ENCODE data around the gene CYP11A1.
A peak's percentile ranks its signal among the peaks of the same experiment; 100 is the strongest.

Gene CYP11A1

DNA sequence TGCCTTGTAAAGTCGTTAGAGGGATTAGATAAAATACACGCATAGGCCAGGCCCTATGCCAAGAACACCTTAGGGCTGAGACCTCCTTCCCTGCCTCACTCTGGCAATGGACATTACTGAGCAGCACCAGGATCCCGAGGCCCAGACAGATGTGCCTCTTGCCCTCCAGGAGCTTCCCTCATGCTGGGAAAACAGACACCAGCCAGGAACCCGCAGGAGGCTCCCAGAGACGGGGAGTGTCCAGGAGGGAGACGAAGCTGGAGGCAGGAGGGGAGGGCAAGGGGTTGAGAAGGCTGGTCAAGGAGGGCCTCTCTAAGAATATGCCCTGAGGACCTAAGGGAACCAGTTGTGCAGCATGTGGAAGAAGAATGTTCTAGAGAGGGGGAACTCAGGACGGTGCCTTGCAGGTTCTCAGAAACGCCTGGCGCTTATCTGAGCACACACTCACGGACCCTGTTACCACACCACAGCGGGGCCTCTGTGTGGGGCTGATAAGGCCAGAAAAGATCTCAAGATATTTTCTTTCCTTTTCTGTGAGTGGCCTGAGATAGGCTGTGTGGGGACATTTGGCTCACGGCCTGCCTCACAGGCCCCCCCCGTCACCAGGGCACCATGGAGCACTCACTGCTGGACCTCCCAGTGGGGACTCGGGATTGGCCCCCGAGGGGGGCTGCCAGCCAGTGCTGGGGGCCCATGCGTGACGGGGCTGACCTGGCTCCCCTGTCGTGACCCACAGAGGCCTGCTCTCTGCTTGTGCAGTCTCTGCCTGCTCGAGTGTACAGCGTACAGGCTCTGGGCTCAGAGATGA is 22.0 kb upstream of the CYP11A1 start:
- Histone ChIP-seq H3K4me2 (peak overlapping the region; percentile 32), H3K27ac (no peak overlapping the region), H3K27me3 (no peaks in the 10 kb centered on the region), H3K9me3 (no peaks in the 10 kb centered on the region), H4K20me1 (no peaks in the 10 kb centered on the region), H3K4me3 (no peak overlapping the region), H3K36me3 (no peaks in the 10 kb centered on the region), H3K9ac (no peak overlapping the region), H3K4me1 (peaks cover 82% of the 10 kb centered on the region)
- TF ChIP-seq Cebpa-rat (IDR thresholded peaks at IDR 0.05) = no peak

DNA sequence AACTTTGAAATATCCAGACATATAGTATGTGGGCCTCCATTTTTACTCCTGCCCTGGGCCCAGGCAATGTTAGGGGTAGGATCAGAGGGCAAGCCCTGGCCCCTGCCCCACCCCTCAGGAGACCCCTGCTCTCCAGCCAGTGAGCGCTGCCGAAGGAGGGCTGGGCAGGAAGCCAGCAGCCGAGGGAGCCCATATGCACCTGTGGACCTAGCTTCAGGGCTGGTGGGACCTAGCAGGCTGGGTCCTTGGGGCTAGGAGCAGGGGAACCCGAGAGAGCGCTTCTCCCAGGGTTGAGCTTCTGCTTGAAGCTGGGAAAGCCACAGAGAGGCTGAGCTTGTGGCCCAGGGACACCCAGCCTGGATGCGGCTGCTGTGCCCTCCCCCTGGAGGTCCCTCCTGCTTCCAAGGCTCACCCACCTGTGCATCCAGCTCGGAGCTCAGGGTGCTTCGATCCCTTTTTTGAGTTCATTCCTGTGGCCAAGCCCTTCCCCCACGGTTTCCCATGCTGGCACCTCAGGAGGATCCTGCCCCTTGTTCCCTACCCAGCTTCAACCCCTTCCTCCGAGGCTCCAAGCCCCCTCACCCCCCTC is 21.0 kb upstream of the CYP11A1 start:
- H3K4me2 ChIP-seq = no peak overlapping the region
- H3K4me1 ChIP-seq = peaks cover 86% of the 10 kb centered on the region
- no peak overlapping the region for H3K9ac ChIP-seq
- no peaks in the 10 kb centered on the region for H3K9me3 ChIP-seq
- no peak overlapping the region for H3K27ac ChIP-seq
- H3K36me3 ChIP-seq = no peaks in the 10 kb centered on the region
- no peak overlapping the region for H3K4me3 ChIP-seq
- H4K20me1 ChIP-seq = no peaks in the 10 kb centered on the region
- H3K27me3 ChIP-seq = no peaks in the 10 kb centered on the region
- no peak for TF ChIP-seq Cebpa-rat (IDR thresholded peaks at IDR 0.05)

DNA sequence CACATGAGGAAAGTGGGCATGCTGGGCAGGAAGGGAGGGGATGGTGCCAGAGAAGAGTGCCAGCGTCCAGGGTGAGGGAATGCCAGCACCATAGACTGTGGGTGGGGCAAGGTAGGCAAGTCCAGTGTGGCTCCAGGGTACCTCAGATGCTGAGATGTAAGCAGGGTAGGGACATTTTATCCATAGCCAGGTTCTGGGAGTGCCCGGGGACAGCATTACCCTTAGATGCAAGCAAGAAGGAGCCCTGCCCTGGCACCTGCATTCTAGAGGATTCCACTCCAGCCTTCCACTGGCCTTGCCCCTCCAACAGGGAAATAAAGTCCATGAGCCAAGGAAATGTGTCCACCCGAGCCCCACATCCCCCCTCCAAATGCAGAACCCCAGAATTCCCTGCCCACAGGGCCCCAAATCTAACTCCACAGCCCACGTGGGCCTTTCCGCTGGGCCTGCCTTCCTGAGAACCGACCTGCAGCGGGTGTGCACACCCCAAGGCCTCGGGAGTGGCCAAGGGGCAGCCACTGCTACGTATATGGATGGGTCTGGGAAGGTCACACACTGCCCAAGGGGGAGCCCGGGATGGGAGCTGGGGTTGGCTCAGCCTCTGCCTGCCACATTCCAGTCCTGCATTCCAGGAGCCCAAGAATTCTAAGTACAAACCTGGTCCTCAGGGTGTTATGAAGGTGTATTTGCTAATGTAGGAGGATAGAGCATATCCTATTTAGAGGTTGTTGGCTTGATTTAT is 20.3 kb upstream of the CYP11A1 start:
- H3K9ac ChIP-seq = no peak overlapping the region
- peaks cover 92% of the 10 kb centered on the region for H3K4me1 ChIP-seq
- H3K4me3 ChIP-seq = no peak overlapping the region
- no peaks in the 10 kb centered on the region for H3K27me3 ChIP-seq
- H3K4me2 ChIP-seq = peak overlapping the region; percentile 79
- H3K27ac ChIP-seq = 0 out of 2 replicates have a peak overlapping the region, but pooled peaks have one; percentile 49
- TF ChIP-seq Cebpa-rat (IDR thresholded peaks at IDR 0.05) = no peak
- no peaks in the 10 kb centered on the region for H3K36me3 ChIP-seq
- no peaks in the 10 kb centered on the region for H4K20me1 ChIP-seq
- H3K9me3 ChIP-seq = no peaks in the 10 kb centered on the region

DNA sequence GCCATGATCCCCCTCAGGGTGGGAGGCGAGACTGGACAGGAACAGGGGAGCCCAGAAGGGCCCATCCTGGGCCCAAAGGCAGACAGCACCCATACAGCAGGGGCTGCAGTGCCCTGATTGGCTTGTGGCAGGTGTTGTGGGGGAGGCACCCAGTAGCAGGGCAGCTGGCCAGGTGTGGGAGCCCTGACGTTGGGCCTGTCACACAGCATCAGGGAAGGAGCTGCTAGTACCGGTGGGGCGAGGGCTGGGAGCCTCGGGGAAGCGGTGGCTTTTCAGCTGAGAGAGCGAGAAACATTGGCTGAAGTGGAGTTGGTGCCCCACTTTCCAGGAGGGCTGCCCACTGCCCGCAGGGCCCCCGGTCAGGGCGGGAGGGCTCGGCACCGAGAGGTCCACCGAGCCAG is 19.7 kb upstream of the CYP11A1 start:
- peaks cover 95% of the 10 kb centered on the region for H3K4me1 ChIP-seq
- no peak for TF ChIP-seq Cebpa-rat (IDR thresholded peaks at IDR 0.05)

DNA sequence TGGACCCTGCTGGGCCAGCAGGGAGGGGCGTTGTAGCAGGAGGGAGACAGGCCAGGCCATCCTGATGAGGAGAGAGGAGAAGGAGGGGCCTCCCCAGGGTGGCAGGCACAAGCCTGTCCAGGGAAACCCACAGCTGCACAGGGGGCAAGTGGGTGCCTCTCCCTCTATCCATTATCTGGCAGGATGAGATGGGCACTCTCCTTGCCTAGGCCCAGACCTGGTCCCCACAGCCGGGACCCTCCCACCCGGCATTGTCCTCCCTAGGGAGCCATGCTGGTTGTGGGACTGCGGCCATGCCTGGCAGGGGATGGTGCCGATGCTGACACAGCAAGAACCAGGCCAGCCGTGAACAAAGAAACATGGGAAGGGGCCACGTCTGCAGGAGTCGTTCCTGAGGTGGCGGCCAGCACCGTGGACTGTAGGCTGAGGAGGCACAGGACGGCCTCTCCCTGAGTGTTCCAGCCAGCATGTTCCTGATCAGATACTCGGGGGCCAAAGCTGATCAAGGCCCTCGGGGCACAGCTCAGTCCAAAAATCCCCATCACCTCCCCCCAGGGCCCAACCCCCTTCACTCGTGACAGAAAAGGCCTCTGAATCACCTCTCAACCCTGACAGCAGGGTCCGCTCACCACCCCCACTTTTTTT is 19.2 kb upstream of the CYP11A1 start:
- H3K9me3 ChIP-seq = no peaks in the 10 kb centered on the region
- no peak overlapping the region for H3K4me3 ChIP-seq

More for the DNA sequence above, 19.7 kb upstream of the CYP11A1 start:
- H3K4me3 ChIP-seq = no peak overlapping the region
- H3K9ac ChIP-seq = no peak overlapping the region
- H3K36me3 ChIP-seq = no peaks in the 10 kb centered on the region
- no peaks in the 10 kb centered on the region for H3K27me3 ChIP-seq
- H3K27ac ChIP-seq = peak overlapping the region; percentile 49; the same call in 1 of the 2 replicates
- H4K20me1 ChIP-seq = no peaks in the 10 kb centered on the region
- no peaks in the 10 kb centered on the region for H3K9me3 ChIP-seq
- H3K4me2 ChIP-seq = peak overlapping the region; percentile 79

DNA sequence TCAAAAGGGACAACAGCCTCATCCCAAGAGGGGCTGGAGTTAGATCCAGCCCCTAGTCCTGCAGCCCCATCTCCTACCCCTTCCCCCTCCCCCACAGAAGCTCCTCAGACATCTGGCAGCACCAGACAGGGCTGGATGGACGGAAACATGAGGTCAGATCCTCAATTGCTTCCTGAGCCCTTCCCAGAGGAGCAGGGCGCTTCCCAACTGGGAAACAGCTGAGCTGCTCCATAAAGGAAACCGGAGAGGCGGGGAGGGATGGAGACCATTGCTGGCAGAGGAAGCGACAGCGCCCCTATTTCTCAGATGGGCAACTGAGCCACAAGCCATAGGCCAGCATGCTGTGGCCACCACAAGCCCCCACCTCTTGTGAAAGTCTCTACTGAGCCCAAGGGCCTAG is 18.3 kb upstream of the CYP11A1 start:
- H3K4me2 ChIP-seq = peak overlapping the region; percentile 79
- H3K36me3 ChIP-seq = no peaks in the 10 kb centered on the region
- H3K27ac ChIP-seq = no peak overlapping the region
- no peak overlapping the region for H3K4me3 ChIP-seq
- no peaks in the 10 kb centered on the region for H3K9me3 ChIP-seq
- H3K4me1 ChIP-seq = peaks cover 82% of the 10 kb centered on the region
- no peaks in the 10 kb centered on the region for H4K20me1 ChIP-seq
- no peak overlapping the region for H3K9ac ChIP-seq
- TF ChIP-seq Cebpa-rat (IDR thresholded peaks at IDR 0.05) = no peak
- no peaks in the 10 kb centered on the region for H3K27me3 ChIP-seq

More for the DNA sequence above, 19.2 kb upstream of the CYP11A1 start:
- peaks cover 91% of the 10 kb centered on the region for H3K4me1 ChIP-seq
- no peaks in the 10 kb centered on the region for H4K20me1 ChIP-seq
- H3K4me2 ChIP-seq = peak overlapping the region; percentile 79
- TF ChIP-seq Cebpa-rat (IDR thresholded peaks at IDR 0.05) = no peak
- H3K27ac ChIP-seq = peak overlapping the region; percentile 49; the same call in 1 of the 2 replicates
- H3K27me3 ChIP-seq = no peaks in the 10 kb centered on the region
- no peaks in the 10 kb centered on the region for H3K36me3 ChIP-seq
- 0 out of 2 replicates have a peak overlapping the region, but pooled peaks have one; percentile 19 for H3K9ac ChIP-seq

DNA sequence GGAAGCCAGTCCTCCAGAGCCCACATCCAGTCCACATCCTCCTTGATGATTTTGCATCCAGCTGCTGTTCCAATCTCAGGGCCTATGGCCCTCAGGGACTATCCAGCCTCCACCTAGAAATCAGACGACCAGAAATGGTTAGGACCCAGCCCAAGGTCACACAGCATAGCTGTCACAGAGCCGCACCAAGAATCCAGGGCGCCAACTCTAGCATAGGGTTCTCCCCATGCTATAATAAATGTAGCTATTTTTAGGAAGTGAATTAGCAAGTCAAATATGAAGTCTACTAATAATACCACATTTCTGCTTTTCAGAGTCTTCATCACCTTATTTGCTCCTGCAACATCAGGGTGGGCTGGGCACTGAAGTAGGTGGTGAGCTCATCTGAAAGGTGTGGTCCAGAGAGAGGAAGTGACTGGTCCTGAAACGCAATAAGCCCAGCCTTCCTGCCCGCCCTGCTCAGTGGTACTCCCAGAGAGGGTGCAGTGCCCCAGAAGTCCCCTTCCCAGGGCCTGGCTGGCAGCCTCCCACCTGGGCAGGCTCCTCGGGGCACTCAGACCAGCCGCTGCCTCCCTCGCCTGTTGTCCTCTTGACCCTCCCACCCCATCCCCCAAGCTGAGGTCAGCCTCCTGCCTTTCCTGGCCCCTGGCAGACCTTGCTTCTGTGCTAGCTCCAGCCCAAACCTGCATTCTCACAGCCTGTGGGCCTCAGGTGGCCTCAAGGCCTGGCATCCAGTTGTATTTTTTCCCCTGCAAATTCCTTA is 17.6 kb upstream of the CYP11A1 start:
- Histone ChIP-seq H3K27me3 (no peaks in the 10 kb centered on the region), H3K4me3 (no peak overlapping the region), H3K4me2 (peak overlapping the region; percentile 79), H4K20me1 (no peaks in the 10 kb centered on the region), H3K36me3 (no peaks in the 10 kb centered on the region), H3K9ac (no peak overlapping the region), H3K27ac (no peak overlapping the region), H3K9me3 (no peaks in the 10 kb centered on the region), H3K4me1 (peaks cover 76% of the 10 kb centered on the region)
- TF ChIP-seq Cebpa-rat (IDR thresholded peaks at IDR 0.05) = no peak

GRCh38 chr15:74384566-74384880 is 17.1 kb upstream of the CYP11A1 start:
- Histone ChIP-seq H3K9me3 (no peaks in the 10 kb centered on the region), H3K4me3 (no peak overlapping the region), H4K20me1 (no peaks in the 10 kb centered on the region), H3K9ac (no peak overlapping the region), H3K4me2 (peak overlapping the region; percentile 79), H3K27me3 (no peaks in the 10 kb centered on the region), H3K4me1 (peaks cover 74% of the 10 kb centered on the region), H3K27ac (no peak overlapping the region), H3K36me3 (no peaks in the 10 kb centered on the region)
- no peak for TF ChIP-seq Cebpa-rat (IDR thresholded peaks at IDR 0.05)

All from BLaER1 (cell line).